NCI-H2227 (cell line): ENCODE results near the gene KRT35.
A peak's percentile ranks its signal among the peaks of the same experiment; 100 is the strongest.

Experiments
- DNase-seq: peaks from one replicate; lab custom pipeline; 2025; ENCODE audit not compliant: unreplicated experiment; lab: John Stamatoyannopoulos, UW

The KRT35 gene

DNA sequence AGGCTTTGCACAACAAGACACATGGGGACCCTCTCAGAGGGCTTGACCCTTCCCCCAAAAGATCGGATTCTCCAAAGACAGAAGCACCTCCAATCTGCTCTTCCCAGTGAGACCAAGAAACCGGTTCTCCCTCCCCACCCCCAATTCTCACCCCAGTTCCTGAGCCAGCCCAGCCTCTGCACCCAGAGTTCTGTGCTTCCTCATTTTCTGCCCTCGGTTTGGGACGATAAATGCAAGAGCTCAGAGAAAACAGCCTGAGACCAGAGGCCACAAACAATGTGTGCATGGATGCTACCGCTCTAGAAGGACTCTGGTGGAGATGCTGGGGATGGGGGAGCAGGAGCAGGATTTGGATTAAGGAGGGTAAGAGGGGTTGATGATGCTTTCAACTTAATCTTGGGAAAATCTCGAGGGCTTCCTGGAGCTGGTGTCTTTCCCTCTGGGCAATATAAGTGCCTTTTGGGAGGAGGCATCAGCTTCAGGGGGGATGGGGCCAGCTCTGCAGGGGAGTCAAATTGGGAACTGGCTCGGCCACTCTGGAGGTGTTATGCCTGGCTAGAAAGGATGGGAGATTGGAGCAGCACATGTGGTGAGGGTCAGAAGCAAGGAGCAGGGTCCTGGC is 31.7 kb upstream of the KRT35 start:
- no peak for DNase-seq

DNA sequence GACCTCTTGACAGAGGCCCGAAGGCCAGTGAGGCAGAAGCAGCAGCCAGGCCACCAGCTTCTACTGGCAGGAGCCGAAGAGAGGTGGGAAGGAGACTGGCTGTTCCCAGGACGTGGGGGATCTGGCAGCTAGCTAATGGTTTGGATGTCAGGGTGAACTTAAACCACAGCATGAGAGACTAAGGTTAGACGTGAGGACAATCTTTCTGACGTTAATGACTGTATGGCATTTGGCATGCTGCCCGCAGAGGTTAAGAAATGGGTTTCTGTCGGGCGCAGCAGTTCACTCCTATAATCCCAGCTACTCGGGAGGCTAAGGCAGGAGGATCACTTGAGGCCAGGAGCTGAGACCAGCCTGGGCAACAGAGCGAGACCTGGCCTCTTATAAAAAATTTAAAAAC is 30.8 kb upstream of the KRT35 start:
- no peak for DNase-seq

DNA sequence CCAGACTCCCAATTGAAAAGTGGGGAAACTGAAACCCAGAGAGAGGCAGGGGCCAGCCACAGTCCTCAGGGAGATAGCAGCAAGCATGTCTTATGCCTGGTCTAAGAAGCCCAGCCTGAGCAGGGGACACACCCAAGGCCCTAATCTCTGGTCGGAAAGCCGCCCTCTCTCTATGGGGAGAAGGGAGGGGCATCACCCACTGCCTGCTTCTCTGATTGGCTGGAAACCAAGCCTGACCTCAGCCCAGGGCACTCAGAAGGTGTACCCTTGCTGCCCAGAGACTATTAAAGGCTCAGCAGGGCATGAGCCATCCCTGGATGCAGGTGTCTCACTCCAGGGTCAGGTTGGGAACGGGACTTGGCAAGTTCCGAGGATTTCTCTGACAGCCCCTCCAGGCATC is 30.2 kb upstream of the KRT35 start:
- no peak for DNase-seq

- no peak for DNase-seq
These were observed 29.5 kb upstream of the KRT35 start for GRCh38 chr17:41510251-41511065.

GRCh38 chr17:41507315-41507880 is 26.4 kb upstream of the KRT35 start:
- no peak for DNase-seq

- DNase-seq, result no peak
These were observed 25.1 kb upstream of the KRT35 start for GRCh38 chr17:41505809-41506767.

- no peak for DNase-seq
These were observed 24.3 kb upstream of the KRT35 start, which contains the start of gene KRT13 for GRCh38 chr17:41505007-41505808. Gene KRT13, minus strand, starts transcription at chr17:41505612. Its CDS starts 62 bp downstream, at chr17:41505550.

DNA sequence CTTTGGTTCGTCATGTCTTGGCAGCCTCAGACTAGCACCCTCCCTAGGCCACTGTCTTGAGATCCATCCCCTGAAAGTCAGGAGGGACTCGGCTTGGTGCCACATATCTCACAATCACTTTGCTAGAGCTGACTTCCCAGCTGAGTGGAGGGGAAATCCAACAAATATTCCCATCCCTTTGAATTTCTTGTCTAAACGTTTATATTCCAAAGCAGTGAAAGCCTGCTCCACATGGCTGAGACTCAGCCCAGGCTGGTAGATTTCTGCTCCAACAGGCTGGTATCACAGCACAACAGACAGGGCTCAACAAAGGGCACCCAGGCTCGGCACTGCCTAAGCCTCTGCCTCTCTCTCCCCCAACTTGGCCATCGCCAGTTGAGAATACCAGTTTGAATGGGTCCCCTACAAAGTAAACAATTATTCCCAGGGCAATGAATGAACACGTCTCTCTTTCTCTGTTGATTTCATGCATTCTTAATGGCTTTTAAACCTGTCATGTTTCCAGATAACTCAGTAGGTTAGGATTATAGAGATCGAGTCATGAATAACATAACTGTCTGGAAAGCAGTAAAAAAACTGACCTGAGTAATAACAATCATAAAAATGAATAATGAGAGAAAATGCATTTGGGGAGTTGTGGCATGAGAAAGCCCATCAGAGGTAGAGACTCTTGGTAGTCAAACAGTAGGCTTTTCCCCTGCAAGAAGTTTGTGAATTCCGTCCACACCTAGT is 23.5 kb upstream of the KRT35 start:
- no peak for DNase-seq

- DNase-seq, result no peak
These were observed 22.3 kb upstream of the KRT35 start for GRCh38 chr17:41503202-41503601.

DNA sequence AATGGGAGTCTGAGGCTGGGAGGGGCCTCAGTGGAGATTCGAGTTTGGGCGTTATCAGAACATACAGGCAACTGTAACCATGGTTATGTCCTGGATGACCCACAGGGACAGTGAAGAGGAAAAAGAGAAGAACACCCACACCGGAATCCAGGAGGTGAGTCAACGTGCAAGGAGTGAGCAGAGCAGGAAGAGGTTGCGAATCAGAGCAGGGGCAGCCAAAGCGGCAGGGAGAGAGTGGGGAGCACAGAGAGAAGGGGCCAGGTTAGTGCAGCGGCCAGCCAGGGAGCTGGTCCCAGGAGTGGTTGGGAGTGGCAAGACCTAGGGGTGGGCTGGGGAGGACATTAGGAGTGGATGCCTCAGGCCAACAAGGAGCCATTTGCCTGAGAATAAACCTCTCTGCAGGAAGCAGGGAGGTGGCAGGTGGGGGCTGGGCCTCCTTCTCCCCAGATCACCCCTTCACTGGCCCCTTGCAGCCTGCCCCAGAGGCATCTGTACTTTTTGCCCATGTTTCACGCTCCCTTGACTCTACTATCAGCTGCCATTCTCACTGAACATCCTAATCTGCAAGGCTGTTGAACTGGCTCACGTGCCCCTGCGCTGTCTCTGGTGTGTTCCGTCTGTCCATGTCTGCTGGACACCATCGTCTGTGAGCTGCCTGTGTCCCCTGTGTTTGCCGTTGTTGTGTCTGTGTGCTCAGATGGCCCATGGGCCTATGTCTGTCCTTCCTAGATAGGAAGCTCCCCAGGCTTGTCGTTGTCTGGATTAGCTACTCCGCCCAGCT is 19.4 kb upstream of the KRT35 start:
- DNase-seq, result no peak

GRCh38 chr17:41499714-41500113 is 18.8 kb upstream of the KRT35 start:
- DNase-seq, result no peak

DNA sequence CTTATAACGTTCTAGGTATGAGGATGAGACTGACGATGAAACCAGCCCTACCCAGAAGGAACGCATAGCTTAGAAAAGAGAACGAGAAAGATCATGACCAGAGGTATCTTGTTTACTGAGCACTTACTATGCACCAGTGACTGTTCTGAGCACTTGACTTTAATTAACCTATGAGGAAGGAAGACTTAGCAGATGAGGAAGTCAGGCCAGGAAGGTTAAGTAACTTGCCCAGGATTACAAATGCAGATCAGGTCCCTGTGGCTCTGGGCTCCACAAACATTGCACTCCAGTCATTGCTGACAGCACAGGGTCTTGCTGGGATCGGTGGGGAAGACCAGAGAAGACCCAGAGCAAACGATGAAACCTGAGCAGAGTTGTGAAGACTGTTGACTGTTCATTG is 17.3 kb upstream of the KRT35 start:
- DNase-seq, result no peak

- DNase-seq, result peak; percentile 23
These were observed 16.0 kb upstream of the KRT35 start for GRCh38 chr17:41496803-41497484.

- DNase-seq, result no peak
These were observed 13.6 kb upstream of the KRT35 start for GRCh38 chr17:41494524-41494923.

GRCh38 chr17:41492771-41493170 is 11.8 kb upstream of the KRT35 start:
- DNase-seq, result peak; percentile 80

DNA sequence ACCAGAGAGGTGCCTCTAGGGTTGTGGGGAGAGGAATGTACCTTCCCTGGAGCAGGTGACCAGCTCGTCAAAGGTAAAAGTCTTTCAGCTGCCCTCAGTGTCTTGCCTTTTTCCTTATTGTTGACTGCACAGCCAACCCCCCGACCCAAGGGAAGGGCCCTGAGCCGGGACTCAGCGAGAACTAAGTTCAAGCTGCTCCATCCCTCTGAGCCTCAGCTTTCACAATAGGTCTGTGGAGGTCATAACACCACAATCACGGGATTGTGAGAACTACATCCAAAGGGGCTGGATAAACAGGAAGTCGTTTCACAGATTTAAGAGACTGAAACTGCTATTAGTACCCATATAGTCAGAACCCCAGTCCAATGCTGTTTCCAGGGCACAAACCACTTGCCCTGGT is 11.4 kb upstream of the KRT35 start:
- no peak for DNase-seq

- DNase-seq, result no peak
These were observed 10.5 kb upstream of the KRT35 start for GRCh38 chr17:41491476-41491875.
